Activated CD4-positive, alpha-beta T cell treated with anti-CD3 and anti-CD28 coated beads, Interleukin-2, amount 10 ng/mL, durations not matched to agents 24 days and 14 days (primary cell): ENCODE data around the gene PLA2G4D. TPM values are rescaled to one million over a fixed set of nuclear protein-coding genes. Genes with fewer than 3 reads are reported as not detected.

Experiments used
- DNase-seq: peaks from one replicate; pipeline ENCODE4 v3.0.0; 2022
- H3K27ac Mint-ChIP-seq: one replicate; pipeline ENCODE4 v1.8.0; 2022; ENCODE audit warnings: mild to moderate bottlenecking, mixed read lengths
- H3K27me3 Mint-ChIP-seq: one replicate; pipeline ENCODE4 v1.8.0; 2022; ENCODE audit warnings: mixed read lengths
- H3K36me3 Mint-ChIP-seq: one replicate; pipeline ENCODE4 v1.8.0; 2022; ENCODE audit warnings: low read depth, mild to moderate bottlenecking, mixed read lengths
- H3K4me1 Mint-ChIP-seq: one replicate; pipeline ENCODE4 v1.8.0; 2021; ENCODE audit warnings: mixed read lengths
- H3K4me3 Mint-ChIP-seq: one replicate; pipeline ENCODE4 v1.8.0; 2022; ENCODE audit warnings: mild to moderate bottlenecking, moderate library complexity, mixed read lengths
- H3K9me3 Mint-ChIP-seq: one replicate; pipeline ENCODE4 v1.8.0; 2021; ENCODE audit warnings: mixed read lengths
- intact Hi-C: fragments of 100-400 bp; cut with micrococcal nuclease; formaldehyde crosslinking; loops from one replicate; pipeline ENCODE4 v1.15.1; 2023
- total RNA-seq: library from RNA; stranded (reverse); gene quantifications from 2 replicates; pipeline ENCODE4 v1.2.3, GENCODE V29; 2022

The PLA2G4D gene
- total RNA-seq, 1 donor from 2014 or later: not detected

- intact Hi-C loops: no loop called here
- Mint-ChIP-seq H3K36me3 (no peaks in the 10 kb centered on the region), H3K4me3 (no peak overlapping the region), H3K4me1 (peaks cover 3% of the 10 kb centered on the region), H3K9me3 (no peaks in the 10 kb centered on the region), H3K27ac (no peak overlapping the region), H3K27me3 (peaks cover 21% of the 10 kb centered on the region)
- DNase-seq: no peak
These were observed 13.2 kb downstream of the PLA2G4D start for GRCh38 chr15:42080919-42081830.

GRCh38 chr15:42080186-42080918 lies 14.0 kb downstream of the PLA2G4D start:
- Mint-ChIP-seq H3K36me3 (no peaks in the 10 kb centered on the region), H3K4me3 (no peak overlapping the region), H3K27me3 (peaks cover 23% of the 10 kb centered on the region), H3K9me3 (no peaks in the 10 kb centered on the region), H3K27ac (no peak overlapping the region), H3K4me1 (peaks cover 3% of the 10 kb centered on the region)
- no peak for DNase-seq
- intact Hi-C loops: no loop called here

- H3K4me3 Mint-ChIP-seq: no peak overlapping the region
- no peak for DNase-seq
- peaks cover 3% of the 10 kb centered on the region for H3K4me1 Mint-ChIP-seq
- no peaks in the 10 kb centered on the region for H3K9me3 Mint-ChIP-seq
- intact Hi-C loops: no loop called here
- H3K27me3 Mint-ChIP-seq: peaks cover 23% of the 10 kb centered on the region
- H3K36me3 Mint-ChIP-seq: no peaks in the 10 kb centered on the region
- no peak overlapping the region for H3K27ac Mint-ChIP-seq
These were observed 14.9 kb downstream of the PLA2G4D start for GRCh38 chr15:42079401-42079908.

- H3K27me3 Mint-ChIP-seq: peaks cover 23% of the 10 kb centered on the region
- no peak overlapping the region for H3K4me3 Mint-ChIP-seq
- DNase-seq: no peak
- no peaks in the 10 kb centered on the region for H3K4me1 Mint-ChIP-seq
- no peaks in the 10 kb centered on the region for H3K9me3 Mint-ChIP-seq
- no peaks in the 10 kb centered on the region for H3K36me3 Mint-ChIP-seq
- H3K27ac Mint-ChIP-seq: no peak overlapping the region
- intact Hi-C loops: no loop called here
These were observed 15.5 kb downstream of the PLA2G4D start for GRCh38 chr15:42078903-42079302.

GRCh38 chr15:42077689-42078088 lies 16.7 kb downstream of the PLA2G4D start:
- H3K4me1 Mint-ChIP-seq: no peaks in the 10 kb centered on the region
- no peak for DNase-seq
- H3K36me3 Mint-ChIP-seq: no peaks in the 10 kb centered on the region
- intact Hi-C loops: no loop called here
- H3K27me3 Mint-ChIP-seq: peaks cover 23% of the 10 kb centered on the region
- no peaks in the 10 kb centered on the region for H3K9me3 Mint-ChIP-seq
- H3K4me3 Mint-ChIP-seq: no peak overlapping the region
- no peak overlapping the region for H3K27ac Mint-ChIP-seq

- H3K4me1 Mint-ChIP-seq: no peaks in the 10 kb centered on the region
- no peak overlapping the region for H3K27ac Mint-ChIP-seq
- intact Hi-C loops: no loop called here
- no peak for DNase-seq
- no peaks in the 10 kb centered on the region for H3K36me3 Mint-ChIP-seq
- H3K9me3 Mint-ChIP-seq: no peaks in the 10 kb centered on the region
- peaks cover 10% of the 10 kb centered on the region for H3K27me3 Mint-ChIP-seq
- H3K4me3 Mint-ChIP-seq: no peak overlapping the region
These were observed 20.9 kb downstream of the PLA2G4D start for GRCh38 chr15:42073418-42073817.

GRCh38 chr15:42072141-42072685 lies 22.1 kb downstream of the PLA2G4D start:
- intact Hi-C loops: no loop called here
- no peaks in the 10 kb centered on the region for H3K9me3 Mint-ChIP-seq
- H3K27ac Mint-ChIP-seq: no peak overlapping the region
- no peaks in the 10 kb centered on the region for H3K4me1 Mint-ChIP-seq
- peaks cover 7% of the 10 kb centered on the region for H3K27me3 Mint-ChIP-seq
- H3K36me3 Mint-ChIP-seq: no peaks in the 10 kb centered on the region
- no peak for DNase-seq
- no peak overlapping the region for H3K4me3 Mint-ChIP-seq

GRCh38 chr15:42071717-42072116 lies 22.6 kb downstream of the PLA2G4D start:
- no peak overlapping the region for H3K27ac Mint-ChIP-seq
- H3K4me3 Mint-ChIP-seq: no peak overlapping the region
- no peaks in the 10 kb centered on the region for H3K4me1 Mint-ChIP-seq
- H3K9me3 Mint-ChIP-seq: no peaks in the 10 kb centered on the region
- DNase-seq: no peak
- peaks cover 11% of the 10 kb centered on the region for H3K27me3 Mint-ChIP-seq
- no peaks in the 10 kb centered on the region for H3K36me3 Mint-ChIP-seq
- intact Hi-C loops: no loop called here

GRCh38 chr15:42070976-42071350 lies 23.4 kb downstream of the PLA2G4D start:
- no peak for DNase-seq
- no peak overlapping the region for H3K4me3 Mint-ChIP-seq
- no peak overlapping the region for H3K27ac Mint-ChIP-seq
- peaks cover 2% of the 10 kb centered on the region for H3K4me1 Mint-ChIP-seq
- intact Hi-C loops: no loop called here
- H3K9me3 Mint-ChIP-seq: no peaks in the 10 kb centered on the region
- H3K36me3 Mint-ChIP-seq: no peaks in the 10 kb centered on the region
- peaks cover 13% of the 10 kb centered on the region for H3K27me3 Mint-ChIP-seq

GRCh38 chr15:42070279-42070975 lies 23.9 kb downstream of the PLA2G4D start:
- Mint-ChIP-seq H3K36me3 (no peaks in the 10 kb centered on the region), H3K27ac (no peak overlapping the region), H3K4me1 (peaks cover 2% of the 10 kb centered on the region), H3K9me3 (no peaks in the 10 kb centered on the region), H3K27me3 (peaks cover 12% of the 10 kb centered on the region), H3K4me3 (no peak overlapping the region)
- DNase-seq: no peak
- intact Hi-C loops: no loop called here

GRCh38 chr15:42069496-42070278 lies 24.7 kb downstream of the PLA2G4D start:
- no peak overlapping the region for H3K27ac Mint-ChIP-seq
- DNase-seq: no peak
- H3K4me3 Mint-ChIP-seq: no peak overlapping the region
- peaks cover 2% of the 10 kb centered on the region for H3K4me1 Mint-ChIP-seq
- H3K9me3 Mint-ChIP-seq: no peaks in the 10 kb centered on the region
- intact Hi-C loops: no loop called here
- no peaks in the 10 kb centered on the region for H3K36me3 Mint-ChIP-seq
- H3K27me3 Mint-ChIP-seq: peaks cover 12% of the 10 kb centered on the region

- Mint-ChIP-seq H3K27me3 (peaks cover 14% of the 10 kb centered on the region), H3K4me3 (no peak overlapping the region), H3K36me3 (no peaks in the 10 kb centered on the region), H3K4me1 (peaks cover 2% of the 10 kb centered on the region), H3K9me3 (no peaks in the 10 kb centered on the region), H3K27ac (no peak overlapping the region)
- no peak for DNase-seq
- intact Hi-C loops: no loop called here
These were observed 25.3 kb downstream of the PLA2G4D start for GRCh38 chr15:42069025-42069424.

GRCh38 chr15:42068601-42069000 lies 25.8 kb downstream of the PLA2G4D start:
- no peak for DNase-seq
- Mint-ChIP-seq H3K36me3 (no peaks in the 10 kb centered on the region), H3K9me3 (no peaks in the 10 kb centered on the region), H3K27ac (no peak overlapping the region), H3K4me3 (no peak overlapping the region), H3K4me1 (peaks cover 2% of the 10 kb centered on the region), H3K27me3 (peaks cover 14% of the 10 kb centered on the region)
- intact Hi-C loops: no loop called here
